ENCODE results near the gene ARHGEF3.

Gene ARHGEF3

GRCh38 chr3:56787784-56788256, 13.9 kb downstream of the ARHGEF3 start:
- Histone ChIP-seq H3K9ac (ENCODE audit: low read length) (no peak overlapping the region), H3F3A (ENCODE audit: insufficient read depth, low read length) (no peaks in the 10 kb centered on the region), H3K9me2 (ENCODE audit: low read depth, low read length) (no peaks in the 10 kb centered on the region), H3K9me3 (ENCODE audit: low read length) (no peaks in the 10 kb centered on the region), H3K4me2 (ENCODE audit: low read length) (no peak overlapping the region), H4K20me1 (ENCODE audit: insufficient read depth, low read length) (no peaks in the 10 kb centered on the region), H3K27me3 (ENCODE audit: insufficient read depth, low read length) (no peaks in the 10 kb centered on the region), H2AFZ (ENCODE audit: low read length) (no peak overlapping the region), H3K36me3 (ENCODE audit: insufficient read depth, low read length) (no peaks in the 10 kb centered on the region), H3K4me1 (ENCODE audit: insufficient read depth, low read length, severe bottlenecking) (peaks cover 27% of the 10 kb centered on the region), H3K27ac (ENCODE audit: low read depth, low read length, poor library complexity, severe bottlenecking) (no peak overlapping the region), H3K79me2 (ENCODE audit: insufficient read depth, low read length) (no peaks in the 10 kb centered on the region), H3K4me3 (ENCODE audit: low read depth, low read length, poor library complexity, severe bottlenecking) (no peak overlapping the region)
- no peak for TF ChIP-seq EZH2 (IDR thresholded peaks at IDR 0.05; ENCODE audit: borderline replicate concordance, low read length)
- no peak for TF ChIP-seq CTCF (IDR thresholded peaks at IDR 0.05; ENCODE audit: low read length)

GRCh38 chr3:56787258-56787775, 14.4 kb downstream of the ARHGEF3 start:
- no peak overlapping the region for H2AFZ ChIP-seq (ENCODE audit: low read length)
- H3K9me2 ChIP-seq (ENCODE audit: low read depth, low read length) = no peaks in the 10 kb centered on the region
- H3K9ac ChIP-seq (ENCODE audit: low read length) = no peak overlapping the region
- H3K9me3 ChIP-seq (ENCODE audit: low read length) = no peaks in the 10 kb centered on the region
- H3K4me1 ChIP-seq (ENCODE audit: insufficient read depth, low read length, severe bottlenecking) = peaks cover 32% of the 10 kb centered on the region
- H3K4me3 ChIP-seq (ENCODE audit: low read depth, low read length, poor library complexity, severe bottlenecking) = no peak overlapping the region
- no peaks in the 10 kb centered on the region for H3F3A ChIP-seq (ENCODE audit: insufficient read depth, low read length)
- H3K79me2 ChIP-seq (ENCODE audit: insufficient read depth, low read length) = no peaks in the 10 kb centered on the region
- TF ChIP-seq CTCF (IDR thresholded peaks at IDR 0.05; ENCODE audit: low read length) = no peak
- no peak for TF ChIP-seq EZH2 (IDR thresholded peaks at IDR 0.05; ENCODE audit: borderline replicate concordance, low read length)
- H3K4me2 ChIP-seq (ENCODE audit: low read length) = no peak overlapping the region
- H3K27me3 ChIP-seq (ENCODE audit: insufficient read depth, low read length) = no peaks in the 10 kb centered on the region
- H3K36me3 ChIP-seq (ENCODE audit: insufficient read depth, low read length) = no peaks in the 10 kb centered on the region
- H4K20me1 ChIP-seq (ENCODE audit: insufficient read depth, low read length) = no peaks in the 10 kb centered on the region
- no peak overlapping the region for H3K27ac ChIP-seq (ENCODE audit: low read depth, low read length, poor library complexity, severe bottlenecking)

- H4K20me1 ChIP-seq (ENCODE audit: insufficient read depth, low read length) = no peaks in the 10 kb centered on the region
- no peaks in the 10 kb centered on the region for H3K79me2 ChIP-seq (ENCODE audit: insufficient read depth, low read length)
- H3K9me2 ChIP-seq (ENCODE audit: low read depth, low read length) = no peaks in the 10 kb centered on the region
- no peak overlapping the region for H3K4me3 ChIP-seq (ENCODE audit: low read depth, low read length, poor library complexity, severe bottlenecking)
- peaks cover 32% of the 10 kb centered on the region for H3K4me1 ChIP-seq (ENCODE audit: insufficient read depth, low read length, severe bottlenecking)
- no peak overlapping the region for H2AFZ ChIP-seq (ENCODE audit: low read length)
- no peaks in the 10 kb centered on the region for H3K9me3 ChIP-seq (ENCODE audit: low read length)
- H3K4me2 ChIP-seq (ENCODE audit: low read length) = no peak overlapping the region
- H3K9ac ChIP-seq (ENCODE audit: low read length) = no peak overlapping the region
- H3K27ac ChIP-seq (ENCODE audit: low read depth, low read length, poor library complexity, severe bottlenecking) = no peak overlapping the region
- no peaks in the 10 kb centered on the region for H3K36me3 ChIP-seq (ENCODE audit: insufficient read depth, low read length)
- H3F3A ChIP-seq (ENCODE audit: insufficient read depth, low read length) = no peaks in the 10 kb centered on the region
- TF ChIP-seq EZH2 (IDR thresholded peaks at IDR 0.05; ENCODE audit: borderline replicate concordance, low read length) = no peak
- no peak for TF ChIP-seq CTCF (IDR thresholded peaks at IDR 0.05; ENCODE audit: low read length)
- no peaks in the 10 kb centered on the region for H3K27me3 ChIP-seq (ENCODE audit: insufficient read depth, low read length)
Observed at GRCh38 chr3:56785499-56785898, 16.2 kb downstream of the ARHGEF3 start.
